ENCODE measurements around the gene SAMD3.

GRCh38 chr6:130262008-130262407 is 39.3 kb upstream of the SAMD3 start:
- TF ChIP-seq CTCF (IDR thresholded peaks at IDR 0.05) (no peak), POLR2A (IDR thresholded peaks at IDR 0.05) (no peak), EP300 (IDR thresholded peaks at IDR 0.05) (no peak)
